HepG2 (cell line): Measurements from ENCODE around the gene FOXK2. TPM values are rescaled to one million over a fixed set of nuclear protein-coding genes. Genes with fewer than 3 reads are reported as not detected.
"Not testable (repeated sequence)": the region's sequence is repeated elsewhere in the genome, so short reads cannot be mapped to it uniquely, and the experiment has no call there.

Experiments used
- ATAC-seq: fragments of 200-7000 bp; cut with Tn5 transposase; 3 replicates; pipeline ENCODE4 v1.9.1; 2020; ENCODE audit warnings: mild to moderate bottlenecking, moderate library complexity
- BruUV-seq: library from RNA; stranded (reverse); fragments of 400-500 nt; replicated peaks from 2 replicates; lab custom pipeline; 2021; lab: Mats Ljungman, UMichigan
- CTCF ChIA-PET: fragments of 300-600 bp; formaldehyde crosslinking; extraction: SDS; loops from one replicate; lab custom pipeline; 2021; ENCODE audit warnings: low total read pairs, inconsistent platforms, low intra/inter-chr PET ratio; lab: Yijun Ruan, JAX
- POLR2A ChIA-PET: fragments of 350-600 bp; sonication (Branson Sonifier 250); formaldehyde crosslinking; loops from one replicate; lab custom pipeline; 2020; ENCODE audit warnings: antibody characterized with exemption, inconsistent platforms; lab: Yijun Ruan, JAX
- DNase-seq: peaks from one replicate; pipeline ENCODE4 v3.0.0-alpha.2; 2015; ENCODE audit warnings: low spot score
- FAIRE-seq: peaks from 3 replicates; lab custom pipeline; 2011; peaks lifted over from hg19 to GRCh38; lab: Jason Lieb, UNC
- H2AFZ ChIP-seq: one replicate; pipeline ENCODE4 v1.6.1; 2011; ENCODE audit warnings: low read length, inconsistent platforms
- H3K27ac ChIP-seq: fragments of 300-600 bp; 3 replicates; pipeline ENCODE4 v1.8.0; 2011; ENCODE audit warnings: mixed run types, mild to moderate bottlenecking, mixed read lengths, low read length, inconsistent platforms; ENCODE audit not compliant: insufficient read depth; ENCODE audit errors: extremely low read length
- H3K27me3 ChIP-seq, 2 experiments: fragments of 200-600 bp in 1 of 2; 2 replicates in 1 of 2; 3 replicates in 1 of 2; pipeline versions ENCODE4 v1.6.0 to v1.8.0; 2011; ENCODE audit warnings: low read length in 2 of 2, mild to moderate bottlenecking in 2 of 2, moderate library complexity in 2 of 2, inconsistent platforms in 1 of 2; ENCODE audit not compliant: insufficient read depth in 2 of 2, control insufficient read depth in 1 of 2
- H3K36me3 ChIP-seq, 2 experiments: fragments of 200-600 bp in 1 of 2; replicated peaks in 1 of 2; 2 replicates in 1 of 2; 3 replicates in 1 of 2; pipeline versions ENCODE4 v1.5.1 to v1.8.0; 2011; ENCODE audit warnings: low read length in 2 of 2, inconsistent platforms in 1 of 2; ENCODE audit not compliant: insufficient read depth in 2 of 2, control insufficient read depth in 1 of 2
- H3K4me1 ChIP-seq: 2 replicates; pipeline ENCODE4 v1.5.1; 2012; ENCODE audit warnings: low read length, inconsistent platforms; ENCODE audit not compliant: insufficient read depth
- H3K4me2 ChIP-seq: 2 replicates; pipeline ENCODE4 v1.6.0; 2011; ENCODE audit warnings: low read depth, low read length, inconsistent platforms
- H3K4me3 ChIP-seq, 3 experiments: fragments of 200-600 bp in 1 of 3; sonication (generic), shearing (Covaris generic) in 1 of 3; replicated peaks in 1 of 3; 2 replicates each; pipeline ENCODE4 v1.5.1; 2011 to 2016; ENCODE audit warnings: low read length in 3 of 3, inconsistent platforms in 2 of 3, low read depth in 2 of 3, mild to moderate bottlenecking in 2 of 3, control low read depth in 1 of 3, mixed read lengths in 1 of 3; ENCODE audit not compliant: insufficient read depth in 1 of 3
- H3K79me2 ChIP-seq: one replicate; pipeline ENCODE4 v1.6.1; 2011; ENCODE audit warnings: low read length, inconsistent platforms; ENCODE audit not compliant: insufficient read depth
- H3K9ac ChIP-seq: 2 replicates; pipeline ENCODE4 v1.6.0; 2011; ENCODE audit warnings: mild to moderate bottlenecking, low read depth, low read length, inconsistent platforms; ENCODE audit not compliant: insufficient read depth
- H3K9me3 ChIP-seq: 2 replicates; pipeline ENCODE4 v1.5.1; 2012; ENCODE audit warnings: mild to moderate bottlenecking, low read length
- H4K20me1 ChIP-seq: 2 replicates; pipeline ENCODE4 v1.6.0; 2011; ENCODE audit warnings: inconsistent platforms, mild to moderate bottlenecking, low read length, moderate library complexity; ENCODE audit not compliant: insufficient read depth
- BRD4 ChIP-seq: sonication (generic); formaldehyde crosslinking; IDR thresholded peaks from 2 replicates; pipeline ENCODE4 v1.4.0; 2020; ENCODE audit warnings: missing genetic modification reagents
- KDM5B ChIP-seq: sonication (generic); formaldehyde crosslinking; IDR thresholded peaks from 2 replicates; pipeline ENCODE4 v1.4.0; 2020; ENCODE audit warnings: missing genetic modification reagents, mild to moderate bottlenecking, borderline replicate concordance
- NFKBIZ ChIP-seq: IDR thresholded peaks from 2 replicates; pipeline ENCODE4 v1.6.1; 2018; ENCODE audit warnings: missing genetic modification reagents, missing compliant biosample characterization
- ZMYM3 ChIP-seq: sonication (generic); formaldehyde crosslinking; IDR thresholded peaks from 2 replicates; pipeline ENCODE4 v1.5.1; 2020; ENCODE audit warnings: mild to moderate bottlenecking, missing genetic modification reagents
- ZNF121 ChIP-seq: sonication (generic); formaldehyde crosslinking; IDR thresholded peaks from 2 replicates; pipeline ENCODE4 v1.5.0; 2020; ENCODE audit warnings: mild to moderate bottlenecking, missing genetic modification reagents
- WGBS: methylation state at CpG from one replicate; pipeline ENCODE4 v1.1.6; 2017; ENCODE audit warnings: low lambda C conversion rate; 5-methylcytosine and 5-hydroxymethylcytosine counted together
- in situ Hi-C: cut with HindIII; loops from 2 replicates; pipeline ENCODE4 v1.10.0; 2017; ENCODE audit warnings: low pct_unique_long_range_greater_than_20kb; ENCODE audit not compliant: extremely low pct_ligation_motif_present
- intact Hi-C: fragments of 100-400 bp; cut with micrococcal nuclease; formaldehyde crosslinking; loops from one replicate; pipeline ENCODE4 v1.10.0; 2022; ENCODE audit not compliant: unreplicated experiment
- polyA plus RNA-seq, 8 experiments: library from polyadenylated mRNA; depleted of rRNA in 3 of 8; stranded (reverse) in 7 of 8; unstranded in 1 of 8; fragments of >200 nt; fragmentation: Illumina TruSeq in 4 of 8; extraction: Trizol in 4 of 8; gene quantifications; 2 replicates each; pipeline versions ENCODE4 v1.2.1 to v1.2.3, GENCODE V29; 2011 to 2016; ENCODE audit warnings: low read depth in 4 of 8, missing spikeins in 1 of 8, mixed read lengths in 1 of 8; ENCODE audit not compliant: insufficient read depth in 1 of 8
- total RNA-seq, 5 experiments: library from RNA; depleted of rRNA; stranded (reverse); fragments of >200 nt; fragmentation: Illumina TruSeq; extraction: Trizol; gene quantifications; 2 replicates each; pipeline ENCODE4 v1.2.3, GENCODE V29; 2016; ENCODE audit warnings: low read depth in 1 of 5
- TF ChIP-seq, protein P1 (sequence below): sonication (generic); formaldehyde crosslinking; IDR thresholded peaks from 2 replicates; pipeline ENCODE4 v1.4.0; 2020; ENCODE audit warnings: missing genetic modification reagents, mild to moderate bottlenecking, borderline replicate concordance
- TF ChIP-seq, protein P2 (sequence below): sonication (generic); formaldehyde crosslinking; IDR thresholded peaks from 2 replicates; pipeline ENCODE4 v1.5.0; 2020; ENCODE audit warnings: mild to moderate bottlenecking, missing genetic modification reagents

The FOXK2 gene
- total and polyA plus RNA-seq, 2 of the 13 experiments (the other 11 are each of a cell fraction or from before 2014, with no cell fraction given), result 67.1 to 67.2 TPM

DNA sequence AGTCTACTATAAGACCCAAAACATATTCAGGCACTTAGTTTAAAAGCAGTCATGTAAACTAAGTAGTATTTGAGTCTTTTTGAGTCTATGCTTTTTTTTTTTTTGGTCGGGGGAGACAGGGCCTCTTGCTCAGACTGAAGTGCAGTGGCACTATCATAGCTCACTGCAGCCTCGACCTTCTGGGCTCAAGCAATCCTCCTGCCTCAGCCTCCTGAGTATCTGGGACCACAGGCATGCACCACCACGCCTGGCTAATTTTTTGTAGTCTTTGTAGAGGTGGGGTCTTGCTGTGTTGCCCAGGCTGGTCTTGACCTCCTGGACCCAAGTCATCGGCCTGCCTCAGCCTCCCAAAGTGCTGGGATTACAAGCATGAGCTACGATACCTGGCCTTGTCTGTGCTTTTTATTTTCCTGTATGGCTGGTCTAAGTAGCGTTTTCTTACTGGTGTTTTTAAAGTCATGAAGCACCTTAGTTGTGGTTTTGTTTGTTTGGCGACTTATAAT, 43.2 kb downstream of the FOXK2 start:
- FAIRE-seq, H3K9me3 ChIP-seq, BruUV-seq, in situ Hi-C loops, CTCF ChIA-PET, H2AFZ ChIP-seq, H3K27me3 ChIP-seq, ATAC-seq, H3K9ac ChIP-seq, DNase-seq, H3K4me3 ChIP-seq, H3K4me2 ChIP-seq: not testable (repeated sequence)
- peaks cover 90% of the 10 kb centered on the region for H3K79me2 ChIP-seq
- POLR2A ChIA-PET, result interaction anchor here (2.4 kb wide), 1 partner anchor 10 kb away, joined by 7 read pairs; no protein-coding TSS in a partner anchor
- H4K20me1 ChIP-seq, result peaks cover 52% of the 10 kb centered on the region
- intact Hi-C loops, result loop anchor here (1.0 kb wide), 1 partner anchor 18 kb away; no protein-coding TSS in a partner anchor
- peaks cover 100% of the 10 kb centered on the region for H3K4me1 ChIP-seq
- 88% methylated on average over 7 of the region's 7 CpGs for WGBS
- peak overlapping the region; percentile 75 for H3K27ac ChIP-seq
- peaks cover 12 to 33% of the 10 kb centered on the region in 2 experiments for H3K36me3 ChIP-seq
- TF ChIP-seq ZMYM3 (peak; percentile 70), ZNF121 (CRISPR knock-in tag) (peak; percentile 98), BRD4 (0 out of 2 replicates have a peak, but pooled peaks have one; percentile 29), KDM5B (CRISPR knock-in tag) (peak; percentile 22; the same call in 1 of the 2 replicates), NFKBIZ (CRISPR knock-in tag) (0 out of 2 replicates have a peak, but pooled peaks have one; percentile 11)
- TF ChIP-seq, protein P1, sequence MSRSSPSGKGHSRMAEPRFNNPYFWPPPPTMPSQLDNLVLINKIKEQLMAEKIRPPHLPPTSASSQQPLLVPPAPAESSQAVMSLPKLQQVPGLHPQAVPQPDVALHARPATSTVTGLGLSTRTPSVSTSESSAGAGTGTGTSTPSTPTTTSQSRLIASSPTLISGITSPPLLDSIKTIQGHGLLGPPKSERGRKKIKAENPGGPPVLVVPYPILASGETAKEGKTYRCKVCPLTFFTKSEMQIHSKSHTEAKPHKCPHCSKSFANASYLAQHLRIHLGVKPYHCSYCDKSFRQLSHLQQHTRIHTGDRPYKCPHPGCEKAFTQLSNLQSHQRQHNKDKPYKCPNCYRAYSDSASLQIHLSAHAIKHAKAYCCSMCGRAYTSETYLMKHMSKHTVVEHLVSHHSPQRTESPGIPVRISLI (CRISPR knock-in tag), result 0 out of 2 replicates have a peak, but pooled peaks have one; percentile 37
- TF ChIP-seq, protein P2, sequence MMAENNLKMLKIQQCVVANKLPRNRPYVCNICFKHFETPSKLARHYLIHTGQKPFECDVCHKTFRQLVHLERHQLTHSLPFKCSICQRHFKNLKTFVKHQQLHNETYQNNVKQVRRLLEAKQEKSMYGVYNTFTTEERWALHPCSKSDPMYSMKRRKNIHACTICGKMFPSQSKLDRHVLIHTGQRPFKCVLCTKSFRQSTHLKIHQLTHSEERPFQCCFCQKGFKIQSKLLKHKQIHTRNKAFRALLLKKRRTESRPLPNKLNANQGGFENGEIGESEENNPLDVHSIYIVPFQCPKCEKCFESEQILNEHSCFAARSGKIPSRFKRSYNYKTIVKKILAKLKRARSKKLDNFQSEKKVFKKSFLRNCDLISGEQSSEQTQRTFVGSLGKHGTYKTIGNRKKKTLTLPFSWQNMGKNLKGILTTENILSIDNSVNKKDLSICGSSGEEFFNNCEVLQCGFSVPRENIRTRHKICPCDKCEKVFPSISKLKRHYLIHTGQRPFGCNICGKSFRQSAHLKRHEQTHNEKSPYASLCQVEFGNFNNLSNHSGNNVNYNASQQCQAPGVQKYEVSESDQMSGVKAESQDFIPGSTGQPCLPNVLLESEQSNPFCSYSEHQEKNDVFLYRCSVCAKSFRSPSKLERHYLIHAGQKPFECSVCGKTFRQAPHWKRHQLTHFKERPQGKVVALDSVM (CRISPR knock-in tag), result peak; percentile 95
- TF ChIP-seq, all 625 proteins: peak for 7; not testable (repeated sequence) for 618
